ENCODE results near the gene RELL2. TPM values are rescaled to one million over a fixed set of nuclear protein-coding genes. Genes with fewer than 3 reads are reported as not detected.

Gene RELL2
- total and polyA plus RNA-seq, 10 donors = 8.7 to 26.2 (median 12.3) TPM

DNA sequence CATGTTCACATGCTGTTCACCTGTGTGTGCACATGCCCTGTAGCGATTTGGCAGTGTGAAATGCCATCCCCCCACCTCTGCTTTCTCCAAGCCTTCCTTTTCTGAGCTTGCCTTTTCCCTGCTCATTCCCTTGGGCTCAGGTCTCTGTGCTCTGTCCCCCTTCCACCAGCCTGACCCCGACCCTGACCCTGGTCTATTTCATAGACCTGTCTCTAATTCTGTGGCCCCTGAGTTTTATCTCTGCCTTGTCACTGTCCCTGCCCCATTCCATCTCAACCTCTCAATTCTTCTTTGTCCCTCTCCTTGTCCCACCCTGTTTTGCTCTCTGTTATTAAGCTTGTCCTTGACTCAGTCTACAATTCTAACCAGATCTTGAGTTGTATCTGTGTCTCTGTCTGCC is 44.5 kb downstream of the RELL2 start:
- peaks cover 12 to 57% (median 42%) of the 10 kb centered on the region in 6 donors for H3K4me1 ChIP-seq
- peak overlapping the region; percentile 46 to 94 (median 87) for H3K27ac ChIP-seq
- 65 to 81% (median 72%) methylated on average over 2 of the region's 2 CpGs for WGBS, 5 donors
- H3K27me3 ChIP-seq (replicated peaks in 1 of 7) = no peaks in the 10 kb centered on the region
- TF ChIP-seq, protein P1, sequence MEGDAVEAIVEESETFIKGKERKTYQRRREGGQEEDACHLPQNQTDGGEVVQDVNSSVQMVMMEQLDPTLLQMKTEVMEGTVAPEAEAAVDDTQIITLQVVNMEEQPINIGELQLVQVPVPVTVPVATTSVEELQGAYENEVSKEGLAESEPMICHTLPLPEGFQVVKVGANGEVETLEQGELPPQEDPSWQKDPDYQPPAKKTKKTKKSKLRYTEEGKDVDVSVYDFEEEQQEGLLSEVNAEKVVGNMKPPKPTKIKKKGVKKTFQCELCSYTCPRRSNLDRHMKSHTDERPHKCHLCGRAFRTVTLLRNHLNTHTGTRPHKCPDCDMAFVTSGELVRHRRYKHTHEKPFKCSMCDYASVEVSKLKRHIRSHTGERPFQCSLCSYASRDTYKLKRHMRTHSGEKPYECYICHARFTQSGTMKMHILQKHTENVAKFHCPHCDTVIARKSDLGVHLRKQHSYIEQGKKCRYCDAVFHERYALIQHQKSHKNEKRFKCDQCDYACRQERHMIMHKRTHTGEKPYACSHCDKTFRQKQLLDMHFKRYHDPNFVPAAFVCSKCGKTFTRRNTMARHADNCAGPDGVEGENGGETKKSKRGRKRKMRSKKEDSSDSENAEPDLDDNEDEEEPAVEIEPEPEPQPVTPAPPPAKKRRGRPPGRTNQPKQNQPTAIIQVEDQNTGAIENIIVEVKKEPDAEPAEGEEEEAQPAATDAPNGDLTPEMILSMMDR (IDR thresholded peaks at IDR 0.05 in 8 of 11, conservative IDR thresholded peaks at IDR 0.05 in 3 of 11) = no peak
- TF ChIP-seq POLR2A (IDR thresholded peaks at IDR 0.05) (no peak), POLR2AphosphoS5 (IDR thresholded peaks at IDR 0.05) (no peak)
- intact Hi-C loops (cut with DNase I; ENCODE audit: low total_unique reads) = no loop called here
- peaks cover 0 to 23% (median 0%) of the 10 kb centered on the region in 6 donors for H3K36me3 ChIP-seq
- peak overlapping the region; percentile 31 to 68 (median 45) for H3K4me3 ChIP-seq
- no peaks in the 10 kb centered on the region for H3K9me3 ChIP-seq
- no peak for DNase-seq

DNA sequence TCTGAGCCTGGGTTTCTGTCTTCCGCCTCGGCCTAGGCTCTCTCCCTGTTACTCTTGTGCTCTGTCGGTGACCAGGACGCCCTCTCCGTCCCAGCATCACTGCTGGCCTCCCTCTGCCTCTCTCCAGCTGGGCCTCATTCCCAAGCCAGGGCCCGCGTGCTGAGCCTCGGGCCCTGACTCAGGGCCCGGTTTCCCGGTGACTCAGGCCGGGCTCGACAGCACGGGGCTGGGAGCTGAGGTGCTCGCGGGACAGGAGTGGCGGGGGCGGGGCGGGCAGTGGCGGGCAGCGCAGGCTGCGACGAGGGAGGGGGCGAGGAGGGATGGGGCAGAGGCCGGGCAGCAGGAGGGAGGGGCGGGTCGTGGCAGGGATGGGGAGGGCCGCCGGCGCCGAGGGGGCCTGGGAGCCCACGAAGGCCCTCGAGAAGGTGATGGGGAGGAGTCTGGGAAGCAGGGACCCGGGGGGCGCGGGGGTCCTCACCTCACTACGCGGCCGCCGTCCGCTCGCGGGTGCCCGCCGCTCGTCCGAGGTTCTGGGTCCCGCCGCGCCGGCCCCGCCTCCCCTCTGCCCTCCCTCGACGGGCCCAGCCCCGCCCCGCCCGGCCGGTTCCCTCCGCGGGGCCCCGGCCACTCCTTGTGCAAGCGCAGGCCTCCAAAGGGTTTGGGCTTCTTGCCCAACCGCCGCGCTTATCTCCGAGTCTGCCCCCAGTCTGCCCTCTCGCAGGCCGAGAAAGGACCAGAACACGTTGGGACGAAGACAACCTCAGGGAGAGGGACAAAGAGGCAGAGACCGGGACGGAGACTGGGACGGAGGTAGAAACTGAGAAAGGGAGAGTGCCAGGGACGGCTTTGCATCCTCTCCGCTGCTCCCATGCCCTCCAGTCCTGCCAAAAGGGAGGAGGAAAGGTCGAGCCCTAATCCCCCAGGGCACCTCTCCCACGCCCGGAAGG is 45.2 kb downstream of the RELL2 start, which contains the start of gene ARAP3:
TSS of gene ARAP3 (minus strand) at position 536 of the 947 bp plus-strand sequence. CDS start 1,744 bp downstream, outside the sequence.
- peak within 1 kb of the TSS; percentile 46 to 94 (median 87) for H3K27ac ChIP-seq
- intact Hi-C loops (cut with DNase I; ENCODE audit: low total_unique reads) = no loop called here
- DNase-seq = peak; percentile 96
- peak within 1 kb of the TSS; percentile 31 to 68 (median 45) for H3K4me3 ChIP-seq
- WGBS, 5 donors = 6 to 18% (median 10%) methylated on average over 41 to 77 of the region's 77 CpGs
- peaks cover 12 to 57% (median 42%) of the 10 kb centered on the region in 6 donors for H3K4me1 ChIP-seq
- no peaks in the 10 kb centered on the region for H3K9me3 ChIP-seq
- H3K27me3 ChIP-seq (replicated peaks in 1 of 7) = no peaks in the 10 kb centered on the region
- TF ChIP-seq, protein P1 (IDR thresholded peaks at IDR 0.05 in 8 of 11, conservative IDR thresholded peaks at IDR 0.05 in 3 of 11) = no peak
- peak; percentile 63 to 79 (median 64) for TF ChIP-seq POLR2AphosphoS5 (IDR thresholded peaks at IDR 0.05)
- peaks cover 0 to 23% (median 0%) of the 10 kb centered on the region in 6 donors for H3K36me3 ChIP-seq

DNA sequence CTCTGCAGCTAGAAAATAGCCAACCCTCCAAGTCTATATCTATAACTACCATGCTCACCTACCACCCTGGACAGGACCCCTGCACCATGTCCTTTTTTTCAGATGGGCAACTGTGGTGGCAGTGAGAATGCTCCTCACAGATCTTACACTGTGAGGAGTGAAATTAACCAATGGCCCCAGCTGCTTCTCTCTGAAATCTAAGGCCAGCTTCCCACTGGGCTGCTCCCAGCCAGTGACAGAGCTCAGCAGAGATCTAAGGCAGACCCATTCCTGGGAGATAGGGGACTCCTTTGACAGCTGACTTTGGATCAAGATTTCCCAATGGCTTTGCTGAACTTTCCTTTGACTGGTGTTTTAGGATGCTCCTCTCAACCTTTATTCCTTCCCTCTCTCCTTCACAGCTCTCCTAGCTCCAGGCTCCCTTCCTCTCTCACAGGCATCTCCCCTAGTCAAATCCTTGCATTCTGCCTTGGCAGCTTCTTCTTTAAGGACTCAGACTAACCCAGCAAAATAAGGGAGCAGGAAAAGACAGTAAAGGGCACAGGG is 46.9 kb downstream of the RELL2 start:
- peaks cover 12 to 57% (median 42%) of the 10 kb centered on the region in 6 donors for H3K4me1 ChIP-seq
- intact Hi-C loops (cut with DNase I; ENCODE audit: low total_unique reads) = no loop called here
- DNase-seq = peak; percentile 2
- TF ChIP-seq, protein P1 (IDR thresholded peaks at IDR 0.05 in 8 of 11, conservative IDR thresholded peaks at IDR 0.05 in 3 of 11) = no peak
- no peak for TF ChIP-seq POLR2AphosphoS5 (IDR thresholded peaks at IDR 0.05)
- TF ChIP-seq POLR2A (IDR thresholded peaks at IDR 0.05) = no peak
- peak overlapping the region in 1 of 8 donors; percentile 68 for H3K4me3 ChIP-seq
- peaks cover 0 to 14% (median 0%) of the 10 kb centered on the region in 6 donors for H3K36me3 ChIP-seq
- no peaks in the 10 kb centered on the region for H3K9me3 ChIP-seq
- H3K27ac ChIP-seq = peak overlapping the region in 6 of 8 donors; percentile 2 to 94 (median 88)
- H3K27me3 ChIP-seq (replicated peaks in 1 of 7) = no peaks in the 10 kb centered on the region

GRCh38 chr5:141685591-141685990 is 48.8 kb downstream of the RELL2 start:
- WGBS, 5 donors = 45 to 77% (median 67%) methylated on average over 1 of the region's 1 CpG
- intact Hi-C loops (cut with DNase I; ENCODE audit: low total_unique reads) = no loop called here
- Histone ChIP-seq H3K4me3 (no peak overlapping the region), H3K27me3 (replicated peaks in 1 of 7) (peaks cover 0 to 9% (median 0%) of the 10 kb centered on the region in 7 donors), H3K36me3 (no peaks in the 10 kb centered on the region), H3K27ac (no peak overlapping the region), H3K9me3 (no peaks in the 10 kb centered on the region), H3K4me1 (peaks cover 12 to 42% (median 32%) of the 10 kb centered on the region in 6 donors)
- no peak for DNase-seq
- TF ChIP-seq POLR2AphosphoS5 (IDR thresholded peaks at IDR 0.05) (no peak), POLR2A (IDR thresholded peaks at IDR 0.05) (no peak)
- TF ChIP-seq, protein P1 (IDR thresholded peaks at IDR 0.05 in 8 of 11, conservative IDR thresholded peaks at IDR 0.05 in 3 of 11) = no peak
